ENCODE results near the gene CYP3A7. TPM values are rescaled to one million over a fixed set of nuclear protein-coding genes. Genes with fewer than 3 reads are reported as not detected.

The CYP3A7 gene
- total RNA-seq, 1 experiment from 2014 or later: not detected

Other genes starting within 250 kb of the CYP3A7 start
- gene ZNF394, start 234.9 kb downstream of the CYP3A7 start, total RNA-seq (2021): 24.2 and 24.7 TPM in 2 replicates
- gene ZKSCAN5, start 230.5 kb downstream of the CYP3A7 start, total RNA-seq (2021): 16.6 and 17.3 TPM in 2 replicates
- 7.8 and 8.7 TPM in 2 replicates for gene FAM200A, start 183.1 kb downstream of the CYP3A7 start, total RNA-seq (2021)
- gene ZNF655, start 176.6 kb downstream of the CYP3A7 start, total RNA-seq (2021): 48.8 and 49.2 TPM in 2 replicates
- 0.44 TPM in 1 of 2 replicates, not detected in the other for gene TMEM225B, start 136.9 kb downstream of the CYP3A7 start, total RNA-seq (2021)
- gene ZSCAN25, start 118.2 kb downstream of the CYP3A7 start, total RNA-seq (2021): 21.3 and 21.5 TPM in 2 replicates
- 0.22 TPM in 1 of 2 replicates, not detected in the other for gene CYP3A5, start 55.2 kb downstream of the CYP3A7 start, total RNA-seq (2021)
- gene CYP3A4, start 49.0 kb upstream of the CYP3A7 start, total RNA-seq (2021): not detected in 2 replicates
- gene CYP3A43, start 92.8 kb upstream of the CYP3A7 start, total RNA-seq (2021): not detected in 2 replicates
- not detected in 2 replicates for gene OR2AE1, start 141.8 kb upstream of the CYP3A7 start, total RNA-seq (2021)
- 6.9 and 7.3 TPM in 2 replicates for gene TRIM4, start 184.3 kb upstream of the CYP3A7 start, total RNA-seq (2021)
- 1.4 and 2.3 TPM in 2 replicates for gene GJC3, start 194.4 kb upstream of the CYP3A7 start, total RNA-seq (2021)
- gene AZGP1, start 240.8 kb upstream of the CYP3A7 start, total RNA-seq (2021): 0.24 TPM in 1 of 2 replicates, not detected in the other

Data from H9 (cell line).